Measurements from ENCODE around the gene POLD1. TPM values are rescaled to one million over a fixed set of nuclear protein-coding genes. Genes with fewer than 3 reads are reported as not detected.

Gene POLD1
- total and polyA plus RNA-seq, 2 donors (not counting 3 experiments of a cell fraction or from before 2014, with no cell fraction given) = 40.9 to 63.9 TPM

- CTCF ChIA-PET = no interaction called here
- no peaks in the 10 kb centered on the region for H3K27me3 ChIP-seq (ENCODE audit: control insufficient read depth in 2 of 2, insufficient read depth in 2 of 2, low read length in 2 of 2)
Observed at GRCh38 chr19:50392759-50393158, 8.6 kb downstream of the POLD1 start.

More at GRCh38 chr19:50392759-50393158, 8.6 kb downstream of the POLD1 start:
- no peak overlapping the region for H3K4me2 ChIP-seq (ENCODE audit: insufficient read depth, low read length)
- H3K27ac ChIP-seq (ENCODE audit: insufficient read depth, low read depth, low read length) = no peak overlapping the region
- DNase-seq (ENCODE audit: low read depth, low spot score) (no peak), FAIRE-seq (no peak)
- TF ChIP-seq EZH2 (IDR thresholded peaks at IDR 0.05; ENCODE audit: borderline replicate concordance, low read depth, low read length, severe bottlenecking) = no peak
- TF ChIP-seq POLR2A (IDR thresholded peaks at IDR 0.05; ENCODE audit: low read depth, low read length) = no peak
- no peak for TF ChIP-seq GATA2 (IDR thresholded peaks at IDR 0.05; ENCODE audit: insufficient read depth, insufficient read length, low read depth, low read length)
- no peak for TF ChIP-seq POLR2AphosphoS5 (IDR thresholded peaks at IDR 0.05; ENCODE audit: insufficient read depth, low read depth, low read length)
- TF ChIP-seq MYC (IDR thresholded peaks at IDR 0.05; ENCODE audit: low read depth, low read length) = no peak
- no peak for TF ChIP-seq CTCF (IDR thresholded peaks at IDR 0.05; ENCODE audit: extremely low read depth in 1 of 2, insufficient read depth in 1 of 2, low read depth in 1 of 2, low read length in 2 of 2)
- no peak for TF ChIP-seq FOS (IDR thresholded peaks at IDR 0.05; ENCODE audit: borderline replicate concordance, insufficient read depth, low read length)
- TF ChIP-seq JUN (IDR thresholded peaks at IDR 0.05; ENCODE audit: borderline replicate concordance, insufficient read depth, insufficient read length, low read depth) = no peak
- no peak for TF ChIP-seq MAX (IDR thresholded peaks at IDR 0.05; ENCODE audit: insufficient read depth, insufficient read length)
- H4K20me1 ChIP-seq (replicated peaks; ENCODE audit: control insufficient read depth, extremely low read depth, insufficient read depth, low read length) = no peaks in the 10 kb centered on the region
- no peaks in the 10 kb centered on the region for H3K36me3 ChIP-seq (ENCODE audit: control insufficient read depth in 2 of 2, extremely low read depth in 1 of 2, insufficient read depth in 2 of 2, low read length in 2 of 2)
- H3K9ac ChIP-seq (replicated peaks; ENCODE audit: extremely low read depth, insufficient read depth, low read length) = no peak overlapping the region
- intact Hi-C loops (cut with micrococcal nuclease) = no loop called here
- POLR2A ChIA-PET = no interaction called here
- H3K79me2 ChIP-seq (ENCODE audit: control insufficient read depth, insufficient read depth, low read length) = peaks cover 18% of the 10 kb centered on the region
- no peak overlapping the region for H3K4me3 ChIP-seq (replicated peaks in 1 of 3; ENCODE audit: insufficient read depth in 1 of 3, low read depth in 1 of 3, low read length in 3 of 3)
- no peaks in the 10 kb centered on the region for H3K9me3 ChIP-seq (replicated peaks; ENCODE audit: control insufficient read depth, insufficient read depth, low read length)
- no peak overlapping the region for H2AFZ ChIP-seq (ENCODE audit: low read depth, low read length)
- dilution Hi-C loops (cut with MboI; ENCODE audit: extremely low pct_ligation_motif_present, low sequenced_read_pairs) = no loop called here
- no TSS peak for BruUV-seq (replicated peaks)
- H3K4me1 ChIP-seq (ENCODE audit: control insufficient read depth, extremely low read depth, insufficient read depth, low read length) = no peaks in the 10 kb centered on the region
- H3K9me1 ChIP-seq (replicated peaks; ENCODE audit: control insufficient read depth, extremely low read depth, insufficient read depth, low read length) = no peaks in the 10 kb centered on the region
